Activated naive CD4-positive, alpha-beta T cell treated with anti-CD3 and anti-CD28 coated beads for 36 hours (primary cell): ENCODE results near the gene NTHL1. TPM values are rescaled to one million over a fixed set of nuclear protein-coding genes. Genes with fewer than 3 reads are reported as not detected.

ENCODE experiments used
- CTCF ChIA-PET: fragments of 350-600 bp; sonication (Branson Sonifier 250); formaldehyde crosslinking; loops from one replicate; lab custom pipeline; 2021; ENCODE audit warnings: antibody characterized with exemption; lab: Charles Lee
- DNase-seq: peaks from one replicate; pipeline ENCODE4 v3.0.0-alpha.2; 2020
- H3K27ac Mint-ChIP-seq: one replicate; pipeline ENCODE4 v1.8.0; 2021; ENCODE audit warnings: mild to moderate bottlenecking, mixed read lengths
- H3K27me3 Mint-ChIP-seq: one replicate; pipeline ENCODE4 v1.8.0; 2021; ENCODE audit warnings: low read depth, mixed read lengths
- H3K36me3 Mint-ChIP-seq: one replicate; pipeline ENCODE4 v1.8.0; 2021; ENCODE audit warnings: low read depth, mixed read lengths
- H3K4me1 Mint-ChIP-seq: one replicate; pipeline ENCODE4 v1.8.0; 2021; ENCODE audit warnings: low read depth, mixed read lengths
- H3K4me3 Mint-ChIP-seq: one replicate; pipeline ENCODE4 v1.8.0; 2021; ENCODE audit warnings: mild to moderate bottlenecking, moderate library complexity, mixed read lengths
- H3K9me3 Mint-ChIP-seq: one replicate; pipeline ENCODE4 v1.8.0; 2021; ENCODE audit warnings: mixed read lengths
- intact Hi-C: fragments of 100-400 bp; cut with micrococcal nuclease; formaldehyde crosslinking; loops from one replicate; pipeline ENCODE4 v1.15.1; 2023
- total RNA-seq, 2 experiments: library from RNA; stranded (reverse); gene quantifications; one replicate each; pipeline ENCODE4 v1.2.3, GENCODE V29; 2021

The NTHL1 gene
- total RNA-seq, 2 experiments from 2014 or later, result 20.1 to 24.1 TPM

DNA sequence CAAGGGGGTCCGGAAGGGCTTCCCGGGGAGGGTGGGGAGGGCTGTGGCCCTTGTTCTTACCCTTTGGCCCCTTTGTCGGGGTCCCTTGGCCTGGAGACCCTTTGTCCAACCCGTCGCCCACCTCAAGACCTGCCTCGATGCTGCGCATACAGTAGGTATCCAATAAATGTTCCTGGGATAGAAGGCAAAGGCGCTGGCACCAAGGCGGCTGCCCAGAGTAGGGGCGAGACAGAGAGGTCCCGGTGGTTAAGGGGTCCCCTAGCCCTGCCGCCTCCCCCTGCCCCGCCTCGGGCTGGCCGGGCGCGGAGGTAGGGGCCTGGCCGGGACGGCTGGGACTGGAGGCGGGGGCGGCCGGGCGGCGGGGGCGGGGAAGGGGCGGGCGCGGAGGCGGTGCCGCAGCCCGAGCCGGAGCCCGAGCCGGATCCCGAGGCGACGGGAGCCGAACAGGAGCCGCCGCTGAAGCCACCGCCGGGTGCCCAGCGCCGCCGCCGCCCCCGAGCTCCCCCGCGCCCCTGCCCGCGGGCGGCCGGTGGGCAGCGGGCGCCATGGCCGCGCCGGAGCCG is 21.1 kb downstream of the NTHL1 start, which contains the start of gene NHERF2:
Gene NHERF2 (plus strand): TSS at position 442 of the 563 bp plus-strand sequence. CDS start 104 bp downstream, at position 546.
- H3K9me3 Mint-ChIP-seq, result no peaks in the 10 kb centered on the region
- DNase-seq, result no peak
- no peaks in the 10 kb centered on the region for H3K36me3 Mint-ChIP-seq
- peaks cover 20% of the 10 kb centered on the region for H3K4me1 Mint-ChIP-seq
- intact Hi-C loops, result no loop called here
- H3K27me3 Mint-ChIP-seq, result peaks cover 16% of the 10 kb centered on the region
- no peak within 1 kb of the TSS for H3K27ac Mint-ChIP-seq
- CTCF ChIA-PET, result no interaction called here
- H3K4me3 Mint-ChIP-seq, result peak within 1 kb of the TSS; percentile 57

DNA sequence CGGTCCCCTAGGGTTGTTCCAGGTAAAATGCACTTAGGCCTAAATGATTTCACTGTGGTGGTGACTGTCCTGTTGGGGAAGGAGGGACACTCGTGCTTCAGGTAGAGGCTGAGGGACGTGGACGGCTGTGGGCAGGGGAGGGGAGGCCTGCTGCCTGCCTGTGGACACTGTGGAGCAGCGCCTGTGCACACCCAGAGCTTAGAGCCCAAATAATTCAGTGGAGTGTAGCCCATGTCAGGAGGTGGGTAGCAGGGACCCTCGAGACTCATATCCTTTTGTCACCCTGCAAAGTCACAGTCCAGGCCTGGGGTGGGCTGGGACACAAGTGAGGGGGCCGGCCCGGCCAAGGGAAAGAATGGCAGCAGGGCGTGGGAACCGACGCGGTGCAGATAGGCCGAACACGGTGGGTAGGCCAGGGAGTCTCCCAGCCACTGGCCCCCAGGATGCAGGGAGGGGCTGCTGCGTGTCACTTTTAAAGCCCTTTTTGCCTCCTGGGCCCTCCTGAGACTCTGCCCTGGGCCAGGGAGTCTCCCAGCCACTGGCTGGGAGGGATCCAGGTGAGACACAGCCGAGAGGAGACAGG is 21.7 kb downstream of the NTHL1 start:
- peaks cover 20% of the 10 kb centered on the region for H3K27me3 Mint-ChIP-seq
- DNase-seq, result no peak
- no peaks in the 10 kb centered on the region for H3K36me3 Mint-ChIP-seq
- intact Hi-C loops, result no loop called here
- H3K27ac Mint-ChIP-seq, result no peak overlapping the region
- no peaks in the 10 kb centered on the region for H3K9me3 Mint-ChIP-seq
- CTCF ChIA-PET, result no interaction called here
- H3K4me1 Mint-ChIP-seq, result peaks cover 20% of the 10 kb centered on the region
- H3K4me3 Mint-ChIP-seq, result peak overlapping the region; percentile 50

DNA sequence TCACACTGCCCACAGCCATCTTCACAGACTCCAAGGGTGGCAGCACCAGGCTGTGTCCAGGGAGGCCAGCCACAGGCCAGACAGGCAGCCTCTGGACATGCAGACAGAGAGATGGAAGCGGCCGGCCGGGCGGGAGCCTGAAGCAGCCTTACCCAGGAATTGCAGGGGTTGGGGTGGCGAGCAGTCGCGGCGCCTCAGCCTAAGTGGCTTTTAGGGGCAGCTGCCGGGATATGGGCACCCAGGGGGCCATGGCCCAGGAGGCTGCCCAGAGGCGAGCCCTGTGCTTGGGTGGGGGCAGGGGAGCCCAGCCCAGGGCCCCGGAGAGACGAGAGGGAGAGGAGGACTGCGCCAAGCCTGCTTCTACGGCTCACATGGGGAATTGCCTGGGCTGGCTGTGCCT is 22.4 kb downstream of the NTHL1 start:
- peaks cover 22% of the 10 kb centered on the region for H3K4me1 Mint-ChIP-seq
- no peaks in the 10 kb centered on the region for H3K9me3 Mint-ChIP-seq
- H3K27ac Mint-ChIP-seq, result no peak overlapping the region
- H3K27me3 Mint-ChIP-seq, result peaks cover 24% of the 10 kb centered on the region
- H3K4me3 Mint-ChIP-seq, result no peak overlapping the region
- intact Hi-C loops, result no loop called here
- CTCF ChIA-PET, result interaction anchor here (0.7 to 4.3 kb wide), 3 partner anchors 115 to 493 kb away, joined by 3 to 52 read pairs (median 3); no protein-coding TSS in a partner anchor
- DNase-seq, result no peak
- no peaks in the 10 kb centered on the region for H3K36me3 Mint-ChIP-seq

DNA sequence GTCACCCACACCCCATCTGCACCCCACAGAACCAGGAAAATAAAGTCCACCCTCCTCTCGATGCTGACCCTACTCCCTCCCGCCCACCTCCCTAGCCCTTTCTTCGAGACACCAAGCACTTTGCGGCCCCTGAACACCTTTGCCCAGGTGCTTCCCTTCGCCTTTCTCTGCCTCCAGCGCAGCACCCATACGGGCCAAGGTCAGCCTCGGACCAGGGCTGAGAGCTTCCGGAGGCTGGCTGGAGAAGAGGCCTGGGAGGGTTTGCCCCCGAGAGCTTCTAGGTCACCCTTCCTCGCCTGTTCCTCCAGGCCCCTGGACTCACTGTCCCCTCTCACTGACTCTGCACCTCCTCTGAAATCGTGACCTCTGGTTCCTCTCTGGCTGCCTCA is 23.6 kb downstream of the NTHL1 start:
- H3K4me3 Mint-ChIP-seq, result no peak overlapping the region
- no peaks in the 10 kb centered on the region for H3K9me3 Mint-ChIP-seq
- H3K36me3 Mint-ChIP-seq, result no peaks in the 10 kb centered on the region
- H3K27me3 Mint-ChIP-seq, result peaks cover 26% of the 10 kb centered on the region
- intact Hi-C loops, result no loop called here
- H3K27ac Mint-ChIP-seq, result no peak overlapping the region
- CTCF ChIA-PET, result interaction anchor here (2.2 to 4.3 kb wide), 2 partner anchors 12 to 116 kb away, joined by 8 to 52 read pairs; no protein-coding TSS in a partner anchor
- DNase-seq, result no peak
- H3K4me1 Mint-ChIP-seq, result peaks cover 22% of the 10 kb centered on the region

DNA sequence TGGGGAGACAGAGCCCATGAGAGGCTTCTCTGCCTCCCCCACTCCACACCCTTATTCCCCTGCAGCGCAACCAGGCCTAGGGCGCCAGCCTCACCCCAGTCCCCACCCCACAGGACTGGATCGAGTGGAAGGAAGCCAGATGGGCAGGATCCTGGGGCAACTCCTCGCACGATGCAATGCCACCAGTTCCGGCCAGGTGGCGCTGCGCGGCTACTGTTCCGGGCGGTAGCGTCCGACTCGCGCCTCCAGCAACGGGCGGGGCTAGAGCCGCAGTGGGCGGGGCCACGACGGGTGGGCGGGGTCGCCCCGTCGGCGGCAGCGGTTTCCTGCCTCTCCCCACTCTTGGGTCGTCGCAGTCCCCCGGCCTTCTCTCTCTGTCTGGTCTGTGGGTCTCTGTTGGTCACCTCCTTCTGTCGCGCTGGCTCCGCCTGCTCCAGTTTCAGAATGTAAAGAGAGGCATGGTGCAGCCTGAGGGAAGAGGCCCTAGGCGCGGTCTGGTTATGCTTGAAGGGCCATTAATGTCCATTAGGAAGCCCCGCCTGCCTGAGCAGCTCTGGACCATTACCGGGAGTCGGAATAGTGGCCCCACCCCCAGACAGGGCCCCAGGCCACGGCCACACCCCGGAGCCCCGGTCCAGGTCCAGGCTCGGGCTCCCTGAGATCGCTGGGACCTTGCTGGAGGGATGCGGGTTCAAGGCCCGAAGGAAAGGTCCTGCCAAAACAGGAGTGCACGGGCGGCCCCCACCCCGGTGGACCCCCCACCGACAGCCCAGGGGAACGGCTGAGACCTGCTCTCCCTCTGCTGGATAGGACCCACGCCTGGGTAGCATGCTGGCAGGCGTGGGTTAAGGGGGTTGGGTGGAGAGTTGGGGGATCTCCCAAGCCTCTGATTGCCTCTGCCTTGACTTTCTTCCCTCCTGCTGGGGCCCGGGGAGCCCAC is 24.3 kb downstream of the NTHL1 start:
- no peaks in the 10 kb centered on the region for H3K9me3 Mint-ChIP-seq
- H3K36me3 Mint-ChIP-seq, result no peaks in the 10 kb centered on the region
- CTCF ChIA-PET, result interaction anchor here (0.6 to 4.3 kb wide), 11 partner anchors 10 to 229 kb away, joined by 3 to 52 read pairs (median 3); partner anchors contain the start of gene TRAF7
- H3K27me3 Mint-ChIP-seq, result peaks cover 29% of the 10 kb centered on the region
- peak; percentile 97 for DNase-seq
- intact Hi-C loops, result loop anchor here (1.0 to 2.0 kb wide), 3 partner anchors 117 to 227 kb away; partner anchors contain the start of genes ECI1 and TRAF7
- H3K27ac Mint-ChIP-seq, result no peak overlapping the region
- H3K4me3 Mint-ChIP-seq, result peak overlapping the region; percentile 49
- peaks cover 22% of the 10 kb centered on the region for H3K4me1 Mint-ChIP-seq

DNA sequence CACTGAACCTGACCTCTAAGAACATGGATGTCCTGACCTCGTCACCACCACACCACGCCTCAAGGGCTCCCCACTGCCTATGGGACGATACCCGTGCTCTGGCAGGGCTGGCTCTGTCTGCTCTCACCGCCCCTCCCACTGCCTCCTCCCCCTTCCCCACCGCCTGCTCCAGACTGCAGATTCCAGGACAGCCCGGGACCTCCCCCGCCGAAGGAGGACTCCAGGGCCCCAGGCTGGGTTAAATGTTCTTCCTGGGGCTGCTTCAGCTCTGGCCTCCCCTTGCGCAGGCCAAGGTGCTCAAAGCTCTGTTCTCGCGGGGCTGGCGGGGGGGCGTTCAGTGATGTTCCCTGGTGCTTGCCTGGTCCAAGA is 24.9 kb downstream of the NTHL1 start:
- H3K27ac Mint-ChIP-seq, result no peak overlapping the region
- CTCF ChIA-PET, result interaction anchor here (0.6 to 4.3 kb wide), 11 partner anchors 9 to 230 kb away, joined by 3 to 52 read pairs (median 3); partner anchors contain the start of gene TRAF7
- DNase-seq, result no peak
- intact Hi-C loops, result loop anchor here (1.0 to 2.0 kb wide), 3 partner anchors 118 to 228 kb away; partner anchors contain the start of genes ECI1 and TRAF7
- H3K36me3 Mint-ChIP-seq, result no peaks in the 10 kb centered on the region
- no peaks in the 10 kb centered on the region for H3K9me3 Mint-ChIP-seq
- peak overlapping the region; percentile 49 for H3K4me3 Mint-ChIP-seq
- peaks cover 22% of the 10 kb centered on the region for H3K4me1 Mint-ChIP-seq
- peaks cover 30% of the 10 kb centered on the region for H3K27me3 Mint-ChIP-seq

DNA sequence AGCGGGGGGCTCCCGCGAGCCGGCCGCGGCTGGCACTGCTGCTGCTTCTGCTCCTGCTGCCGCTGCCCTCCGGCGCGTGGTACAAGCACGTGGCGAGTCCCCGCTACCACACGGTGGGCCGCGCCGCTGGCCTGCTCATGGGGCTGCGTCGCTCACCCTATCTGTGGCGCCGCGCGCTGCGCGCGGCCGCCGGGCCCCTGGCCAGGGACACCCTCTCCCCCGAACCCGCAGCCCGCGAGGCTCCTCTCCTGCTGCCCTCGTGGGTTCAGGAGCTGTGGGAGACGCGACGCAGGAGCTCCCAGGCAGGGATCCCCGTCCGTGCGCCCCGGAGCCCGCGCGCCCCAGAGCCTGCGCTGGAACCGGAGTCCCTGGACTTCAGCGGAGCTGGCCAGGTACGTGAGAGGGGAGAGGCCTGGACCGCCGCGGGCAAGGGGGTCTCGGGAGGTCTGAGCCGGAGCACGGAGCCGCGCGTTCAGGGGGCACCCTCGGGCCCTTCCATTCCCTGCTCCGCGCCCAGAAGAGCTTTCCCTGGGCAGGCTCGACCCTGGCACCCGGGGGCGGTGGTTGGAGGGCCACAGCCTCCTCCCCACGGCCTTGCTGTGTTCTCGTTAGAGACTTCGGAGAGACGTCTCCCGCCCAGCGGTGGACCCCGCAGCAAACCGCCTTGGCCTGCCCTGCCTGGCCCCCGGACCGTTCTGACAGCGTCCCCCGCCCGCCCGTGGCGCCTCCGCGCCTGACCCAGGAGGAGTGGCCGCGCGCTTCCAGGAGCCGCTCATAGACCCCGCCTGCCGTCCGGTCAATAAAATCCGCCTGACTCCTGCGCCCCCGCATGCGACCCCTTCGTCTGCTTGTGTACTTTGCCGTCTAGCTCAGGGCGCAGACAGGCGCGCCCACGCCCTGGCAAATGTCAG is 27.5 kb downstream of the NTHL1 start:
- no peaks in the 10 kb centered on the region for H3K36me3 Mint-ChIP-seq
- peaks cover 12% of the 10 kb centered on the region for H3K4me1 Mint-ChIP-seq
- DNase-seq, result no peak
- CTCF ChIA-PET, result interaction anchor here (0.7 to 2.0 kb wide), 3 partner anchors 9 to 174 kb away, joined by 3 to 10 read pairs (median 6); no protein-coding TSS in a partner anchor
- intact Hi-C loops, result no loop called here
- H3K4me3 Mint-ChIP-seq, result no peak overlapping the region
- no peaks in the 10 kb centered on the region for H3K9me3 Mint-ChIP-seq
- H3K27me3 Mint-ChIP-seq, result peaks cover 26% of the 10 kb centered on the region
- no peak overlapping the region for H3K27ac Mint-ChIP-seq

DNA sequence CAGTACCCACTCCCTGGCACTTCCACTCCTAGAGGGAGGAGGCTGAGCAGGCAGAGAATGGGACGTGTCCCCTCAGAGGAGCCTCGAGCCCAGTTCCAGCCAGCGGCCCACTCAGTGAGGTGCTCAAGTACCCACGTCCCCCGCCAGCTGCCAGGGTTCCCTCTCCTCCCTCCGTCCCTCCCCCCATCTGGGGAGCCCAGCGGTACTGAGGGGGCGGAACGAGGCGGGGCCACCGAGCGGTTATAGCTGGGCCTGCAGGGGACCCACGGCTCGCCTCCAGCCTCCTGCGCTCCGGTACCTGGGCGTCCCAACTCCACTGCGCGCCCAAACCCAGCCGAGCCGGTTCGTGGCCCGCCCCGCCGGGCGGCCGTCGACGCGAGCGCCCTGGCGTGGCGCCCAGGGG is 28.1 kb downstream of the NTHL1 start, which contains the start of gene NPW:
Gene NPW (plus strand): TSS at position 268 of the 403 bp plus-strand sequence.
- intact Hi-C loops, result no loop called here
- peaks cover 26% of the 10 kb centered on the region for H3K27me3 Mint-ChIP-seq
- H3K4me1 Mint-ChIP-seq, result peaks cover 12% of the 10 kb centered on the region
- H3K9me3 Mint-ChIP-seq, result no peaks in the 10 kb centered on the region
- no peak for DNase-seq
- no peak within 1 kb of the TSS for H3K27ac Mint-ChIP-seq
- CTCF ChIA-PET, result interaction anchor here (1.5 to 2.0 kb wide), 2 partner anchors 8 to 121 kb away, joined by 6 to 10 read pairs; no protein-coding TSS in a partner anchor
- H3K36me3 Mint-ChIP-seq, result no peaks in the 10 kb centered on the region
- H3K4me3 Mint-ChIP-seq, result no peak within 1 kb of the TSS

DNA sequence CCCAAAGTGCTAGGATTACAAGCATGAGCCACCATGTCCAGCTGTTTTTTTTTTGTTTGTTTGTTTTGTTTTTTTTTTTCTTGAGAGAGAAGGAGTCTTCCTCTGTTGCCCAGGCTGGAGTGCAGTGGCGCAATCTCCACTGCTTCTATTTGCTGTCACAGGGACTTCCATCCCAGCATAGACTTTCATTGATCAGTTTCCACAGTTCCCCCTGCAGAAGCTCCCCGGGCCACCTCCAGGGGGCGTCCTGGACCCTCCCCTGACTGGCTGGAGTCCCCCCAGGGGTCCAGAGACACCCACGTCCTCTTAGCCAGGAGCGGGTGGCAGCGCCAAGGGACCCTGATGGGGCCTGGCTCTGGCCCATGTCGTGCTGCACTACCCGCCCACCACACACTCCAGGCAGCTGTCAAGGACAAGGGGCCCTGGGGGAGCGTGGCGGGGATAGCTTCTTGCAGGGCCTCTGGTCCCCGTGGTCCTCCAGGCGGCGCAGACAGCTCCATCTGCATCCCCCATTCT is 31.2 kb downstream of the NTHL1 start:
- DNase-seq, result no peak
- CTCF ChIA-PET, result interaction anchor here (0.7 to 3.1 kb wide), 4 partner anchors 9 to 131 kb away, joined by 3 to 16 read pairs (median 4); no protein-coding TSS in a partner anchor
- Mint-ChIP-seq H3K27me3 (peaks cover 13% of the 10 kb centered on the region), H3K9me3 (no peaks in the 10 kb centered on the region), H3K27ac (no peak overlapping the region), H3K36me3 (no peaks in the 10 kb centered on the region), H3K4me3 (no peak overlapping the region), H3K4me1 (peaks cover 2% of the 10 kb centered on the region)
- intact Hi-C loops, result no loop called here

DNA sequence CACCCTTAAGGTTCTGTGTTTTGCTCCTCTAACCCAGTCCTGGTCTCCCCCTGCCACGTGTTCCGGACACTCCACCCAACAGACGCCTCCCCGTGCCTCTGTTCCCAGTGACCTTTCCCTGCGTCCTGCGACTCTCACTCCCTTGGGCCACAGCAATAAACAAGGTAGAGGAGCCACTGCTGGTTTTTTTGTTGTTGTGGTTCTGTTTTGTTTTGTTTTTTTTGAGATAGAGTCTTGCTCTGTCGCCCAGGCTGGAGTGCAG is 31.8 kb downstream of the NTHL1 start:
- intact Hi-C loops, result no loop called here
- Mint-ChIP-seq H3K27ac (no peak overlapping the region), H3K27me3 (peaks cover 10% of the 10 kb centered on the region), H3K36me3 (no peaks in the 10 kb centered on the region), H3K4me3 (no peak overlapping the region), H3K9me3 (no peaks in the 10 kb centered on the region), H3K4me1 (peaks cover 2% of the 10 kb centered on the region)
- CTCF ChIA-PET, result interaction anchor here (0.7 to 3.1 kb wide), 3 partner anchors 12 to 132 kb away, joined by 3 to 16 read pairs (median 4); no protein-coding TSS in a partner anchor
- no peak for DNase-seq
